NCI-H146 (cell line): ENCODE data around the gene MAGI1.
A peak's percentile ranks its signal among the peaks of the same experiment; 100 is the strongest.

Experiments used
- DNase-seq: peaks from one replicate; lab custom pipeline; 2025; lab: John Stamatoyannopoulos, UW

Gene MAGI1

GRCh38 chr3:65944252-65944651, 94.5 kb downstream of the MAGI1 start:
- no peak for DNase-seq

- no peak for DNase-seq
Observed at GRCh38 chr3:65939801-65940246, 98.9 kb downstream of the MAGI1 start.

- peak; percentile 3 for DNase-seq
Observed at GRCh38 chr3:65939184-65939583, 99.5 kb downstream of the MAGI1 start.

- DNase-seq, result peak; percentile 7
Observed at GRCh38 chr3:65938676-65939075, 100.0 kb downstream of the MAGI1 start.

GRCh38 chr3:65938147-65938546, 100.6 kb downstream of the MAGI1 start:
- no peak for DNase-seq

- no peak for DNase-seq
Observed at GRCh38 chr3:65936908-65937638, 101.6 kb downstream of the MAGI1 start.

- no peak for DNase-seq
Observed at GRCh38 chr3:65935724-65936123, 103.0 kb downstream of the MAGI1 start.

GRCh38 chr3:65930648-65931047, 108.1 kb downstream of the MAGI1 start:
- no peak for DNase-seq

GRCh38 chr3:65928110-65928509, 110.6 kb downstream of the MAGI1 start:
- peak; percentile 53 for DNase-seq

- DNase-seq, result peak; percentile 53
Observed at GRCh38 chr3:65927576-65927975, 111.1 kb downstream of the MAGI1 start.

GRCh38 chr3:65925254-65925954, 113.3 kb downstream of the MAGI1 start:
- DNase-seq, result no peak

- no peak for DNase-seq
Observed at GRCh38 chr3:65924762-65925161, 114.0 kb downstream of the MAGI1 start.

GRCh38 chr3:65922441-65922840, 116.3 kb downstream of the MAGI1 start:
- DNase-seq, result no peak

- DNase-seq, result no peak
Observed at GRCh38 chr3:65919826-65920225, 118.9 kb downstream of the MAGI1 start.

- DNase-seq, result no peak
Observed at GRCh38 chr3:65915477-65915876, 123.2 kb downstream of the MAGI1 start.

GRCh38 chr3:65914740-65915367, 123.9 kb downstream of the MAGI1 start:
- DNase-seq, result peak; percentile 0

- peak; percentile 8 for DNase-seq
Observed at GRCh38 chr3:65914032-65914739, 124.5 kb downstream of the MAGI1 start.

- DNase-seq, result no peak
Observed at GRCh38 chr3:65912647-65913046, 126.1 kb downstream of the MAGI1 start.

- no peak for DNase-seq
Observed at GRCh38 chr3:65908588-65908987, 130.1 kb downstream of the MAGI1 start.

- no peak for DNase-seq
Observed at GRCh38 chr3:65907232-65908130, 131.2 kb downstream of the MAGI1 start.

GRCh38 chr3:65905771-65906170, 132.9 kb downstream of the MAGI1 start:
- no peak for DNase-seq
